ENCODE measurements around the gene GNAZ.

GNAZ gene

GRCh38 chr22:23159291-23159630, 88.9 kb downstream of the GNAZ start:
- no peak for DNase-seq

- no peak for DNase-seq
Measured at GRCh38 chr22:23161029-23161428, 90.7 kb downstream of the GNAZ start.

- no peak for DNase-seq
Measured at GRCh38 chr22:23161574-23161973, 91.3 kb downstream of the GNAZ start.

GRCh38 chr22:23163665-23164064, 93.3 kb downstream of the GNAZ start:
- DNase-seq: no peak

GRCh38 chr22:23164091-23164490, 93.8 kb downstream of the GNAZ start:
- no peak for DNase-seq

GRCh38 chr22:23166042-23166831, 95.9 kb downstream of the GNAZ start:
- no peak for DNase-seq

- DNase-seq: no peak
Measured at GRCh38 chr22:23166841-23167616, 96.7 kb downstream of the GNAZ start.

GRCh38 chr22:23168391-23169042, 98.2 kb downstream of the GNAZ start:
- no peak for DNase-seq

- no peak for DNase-seq
Measured at GRCh38 chr22:23169043-23169406, 98.7 kb downstream of the GNAZ start.
